NOMO-1 treated with DMSO at 0.1 percent for 48 hours (cell line): ENCODE measurements around the gene PKN2.
"Not testable (repeated sequence)": the region's sequence is repeated elsewhere in the genome, so short reads cannot be mapped to it uniquely, and the experiment has no call there.

Experiments
- DNase-seq: peaks from one replicate; lab custom pipeline; 2025; ENCODE audit not compliant: unreplicated experiment; lab: John Stamatoyannopoulos, UW

PKN2 gene

DNA sequence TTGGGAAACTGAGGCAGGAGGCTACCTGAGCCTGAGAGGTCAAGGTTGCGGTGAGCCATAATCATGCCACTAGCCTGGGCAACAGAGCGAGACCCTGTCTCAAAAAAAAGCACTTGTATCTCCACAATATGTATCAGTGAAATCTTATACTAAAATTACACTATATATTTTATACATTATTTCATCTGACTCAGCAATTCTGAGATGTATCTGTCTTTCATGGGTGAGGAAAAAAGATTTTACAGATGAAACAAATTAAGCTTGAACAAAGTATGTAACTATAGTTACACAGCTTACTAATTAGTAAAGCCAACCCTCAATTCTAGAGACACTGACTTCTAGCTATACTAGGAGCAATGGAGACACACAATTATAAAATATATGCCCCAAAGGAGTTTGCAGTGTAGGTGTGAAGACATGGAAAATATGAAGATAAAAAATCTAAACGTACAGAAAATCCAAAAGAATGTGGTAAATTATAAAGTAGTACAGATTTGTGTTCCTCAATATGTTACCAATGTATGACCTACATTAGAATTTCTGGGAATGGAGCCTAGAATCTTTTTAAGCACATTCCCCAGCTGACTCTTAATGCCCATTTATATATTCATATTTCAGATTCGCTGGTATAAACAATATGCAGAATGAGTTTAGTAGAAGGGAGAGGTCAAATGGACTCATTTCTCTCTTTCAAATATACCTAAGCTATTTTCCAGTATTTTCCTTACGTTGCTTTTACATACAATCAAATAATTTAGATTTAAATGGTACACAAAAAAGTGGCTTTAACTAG is 192.7 kb downstream of the PKN2 start:
- DNase-seq: no peak

DNA sequence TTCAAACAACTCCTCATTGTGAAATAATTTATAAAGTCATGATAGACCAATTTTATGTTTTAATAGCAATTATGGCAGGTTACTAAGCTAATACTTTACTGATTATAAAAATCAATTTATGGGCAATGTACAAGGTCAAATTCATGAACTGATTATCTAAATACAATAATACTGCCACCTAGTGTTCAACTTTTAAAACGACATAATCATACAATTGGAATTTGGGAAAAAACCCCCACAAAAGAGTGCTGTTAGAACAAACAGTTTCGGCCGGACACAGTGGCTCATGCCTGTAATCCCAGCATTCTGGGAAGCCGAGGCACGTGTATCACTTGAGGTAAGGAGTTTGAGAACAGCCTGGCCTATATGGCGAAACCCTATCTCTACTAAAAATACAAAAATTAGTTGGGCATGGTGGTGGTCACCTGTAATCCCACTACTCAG is 193.3 kb downstream of the PKN2 start:
- DNase-seq: peak; percentile 29

DNA sequence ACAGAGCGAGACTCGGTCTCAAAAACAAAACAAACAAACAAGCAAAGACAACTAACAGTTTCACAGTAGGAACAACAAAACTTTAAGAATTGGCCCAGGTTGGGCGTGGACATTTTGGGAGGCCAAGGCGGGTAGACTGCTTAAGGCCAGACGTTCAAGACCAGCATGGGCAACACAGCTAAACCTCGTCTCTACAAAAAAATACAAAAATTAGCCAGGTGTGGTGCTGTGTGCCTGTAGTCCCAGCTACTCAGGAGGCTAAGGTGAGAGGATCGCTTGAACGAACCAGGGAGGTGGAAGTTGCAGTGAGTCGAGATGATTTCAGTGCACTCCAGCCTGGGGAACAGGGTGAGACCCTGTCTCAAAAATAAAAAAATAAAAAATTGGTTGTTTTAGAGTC is 193.8 kb downstream of the PKN2 start:
- no peak for DNase-seq

DNA sequence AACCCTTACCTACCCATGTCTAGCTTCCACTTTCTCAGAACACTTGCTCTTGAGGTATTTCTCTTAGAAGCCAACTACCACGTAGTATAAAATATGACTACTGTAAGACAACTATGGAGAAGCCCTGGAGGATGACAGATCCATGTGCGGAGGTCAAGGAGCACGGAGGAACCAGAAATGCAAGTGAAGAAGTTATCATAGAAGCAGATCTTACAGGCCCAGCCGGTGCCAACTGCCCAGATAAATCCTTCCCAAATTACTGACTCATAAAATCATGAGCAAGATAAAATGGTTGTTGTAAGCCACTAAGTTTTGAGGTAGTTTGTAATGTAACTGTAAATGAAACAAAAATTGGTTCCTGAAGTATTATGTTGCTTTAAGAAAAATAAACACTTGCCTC is 194.7 kb downstream of the PKN2 start:
- DNase-seq: no peak

DNA sequence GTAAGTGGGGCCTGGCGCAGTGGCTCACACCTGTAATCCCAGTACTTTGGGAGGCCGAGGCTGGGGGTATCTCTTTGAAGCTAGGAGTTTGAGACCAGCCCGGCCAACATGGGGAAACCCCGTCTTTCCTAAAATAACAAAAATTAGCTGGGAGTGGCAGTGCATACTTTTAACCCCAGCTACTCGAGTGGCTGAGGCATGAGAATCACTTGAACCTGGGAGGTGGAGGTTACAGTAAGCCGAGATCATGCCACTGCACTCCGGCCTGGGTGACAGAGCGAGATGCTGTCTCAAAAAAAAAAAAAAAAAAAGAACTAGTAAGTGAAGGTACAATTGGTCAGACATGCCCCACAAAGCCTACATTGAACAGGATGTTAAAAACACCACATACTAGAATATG is 196.6 kb downstream of the PKN2 start:
- not testable (repeated sequence) for DNase-seq

DNA sequence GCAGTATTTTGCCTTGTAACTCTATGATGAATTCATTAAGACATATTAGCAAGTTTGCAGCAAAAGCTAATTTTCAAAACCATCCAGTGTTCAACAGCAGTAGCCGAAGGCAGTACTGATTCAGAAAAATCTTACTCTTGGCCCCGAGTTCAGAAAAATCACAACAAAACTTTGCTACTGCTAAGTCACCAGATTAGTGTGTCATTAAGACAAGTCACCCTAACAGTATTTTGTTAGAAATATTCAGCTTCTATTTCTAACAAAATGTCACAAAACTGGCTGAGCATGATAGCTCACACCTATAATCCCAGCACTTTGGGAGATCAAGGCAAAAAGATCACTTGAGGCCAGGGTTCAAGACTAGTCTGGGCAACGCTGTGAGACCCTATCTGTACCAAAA is 199.1 kb downstream of the PKN2 start:
- no peak for DNase-seq
